ENCODE measurements around the gene BSPH1.
"Not testable (repeated sequence)": the region's sequence is repeated elsewhere in the genome, so short reads cannot be mapped to it uniquely, and the experiment has no call there.

The BSPH1 gene

DNA sequence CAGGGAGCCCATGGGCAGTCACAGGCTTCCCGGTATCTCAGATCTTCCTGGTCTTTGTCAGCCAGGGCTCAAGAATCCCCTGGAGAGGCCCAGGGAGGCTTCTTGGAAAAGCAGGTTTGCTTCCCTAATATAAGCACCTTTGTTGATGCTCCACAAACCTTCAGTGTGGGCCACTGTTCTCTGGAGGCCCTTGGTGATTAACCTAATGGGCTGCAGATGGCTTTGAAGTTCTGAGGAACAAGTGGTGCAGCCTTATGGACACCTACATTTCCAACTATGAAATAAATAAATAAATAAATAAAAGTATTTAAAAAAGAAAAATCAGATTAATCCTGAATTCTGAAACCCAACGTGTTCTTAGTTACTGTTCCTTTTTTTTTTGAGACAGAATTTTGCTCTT, at the start of gene BSPH1:
BSPH1 (minus strand) TSS at position 101 of the 400 bp plus-strand sequence; CDS start at position 12, 89 bp downstream.
- DNase-seq: no peak

- no peak for DNase-seq
Observed at GRCh38 chr19:48036765-48037164, 44.8 kb upstream of the BSPH1 start.

DNA sequence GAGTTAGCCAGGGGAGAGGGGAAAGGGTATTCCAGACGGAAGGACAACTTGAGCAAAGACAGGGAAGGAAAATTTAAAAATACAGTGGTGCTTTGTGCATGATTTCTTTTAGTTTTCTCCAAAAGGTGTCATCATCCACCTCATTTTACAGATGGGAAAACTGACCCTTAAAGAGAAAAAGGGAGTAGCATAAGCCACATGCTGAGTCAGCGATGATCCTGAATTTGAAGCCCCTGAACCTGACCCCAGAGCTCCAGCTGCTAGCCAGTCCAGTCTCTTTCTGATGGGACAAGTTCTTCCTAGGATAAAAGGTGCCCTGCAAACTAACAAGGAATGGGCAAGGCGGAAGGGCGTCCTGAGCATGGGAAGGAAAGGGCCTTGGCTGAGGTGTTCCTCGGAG, 41.6 kb upstream of the BSPH1 start:
- DNase-seq: no peak

DNA sequence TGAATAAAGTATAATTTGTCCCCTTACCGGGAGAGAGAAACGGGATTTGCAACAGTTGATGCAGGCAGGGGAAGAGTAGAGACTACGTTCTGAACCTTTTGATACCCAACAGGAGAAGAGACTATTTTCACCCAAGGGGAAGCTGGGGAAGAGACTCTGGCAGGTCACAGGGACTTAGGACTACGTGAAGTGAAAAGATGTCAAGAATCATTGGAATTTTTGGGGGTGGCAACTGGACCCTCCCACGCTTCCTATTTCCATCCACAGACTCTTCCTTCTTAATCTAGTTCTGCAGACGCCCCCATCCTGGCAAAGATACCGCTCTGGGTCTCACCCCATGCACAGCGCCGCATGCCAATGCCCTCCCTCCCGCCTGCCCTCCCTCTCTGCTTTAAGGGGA, 38.1 kb upstream of the BSPH1 start:
- no peak for DNase-seq

GRCh38 chr19:48029431-48029830, 37.5 kb upstream of the BSPH1 start:
- no peak for DNase-seq

DNA sequence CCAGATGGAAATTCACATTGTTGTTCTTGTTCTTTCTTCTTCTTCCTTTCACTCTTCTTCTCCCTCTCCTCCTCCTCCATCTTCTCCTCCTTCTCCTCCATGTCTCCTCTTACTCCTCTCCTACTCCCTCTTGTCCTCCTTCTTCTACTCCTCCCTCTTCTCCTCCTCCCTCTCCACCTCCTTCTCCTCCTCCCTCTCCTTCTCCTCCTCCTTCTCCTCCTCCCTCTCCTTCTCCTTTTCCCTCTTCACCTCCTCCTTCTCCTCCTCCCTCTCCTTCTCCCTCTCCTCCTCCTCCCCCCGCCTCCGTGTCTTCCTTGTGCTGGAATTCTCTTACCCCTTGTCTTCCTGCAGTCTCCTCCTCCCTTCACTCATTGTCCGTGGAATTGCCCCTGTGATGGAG, 33.5 kb upstream of the BSPH1 start:
- DNase-seq: no peak

GRCh38 chr19:48023518-48023917, 31.5 kb upstream of the BSPH1 start:
- no peak for DNase-seq

DNA sequence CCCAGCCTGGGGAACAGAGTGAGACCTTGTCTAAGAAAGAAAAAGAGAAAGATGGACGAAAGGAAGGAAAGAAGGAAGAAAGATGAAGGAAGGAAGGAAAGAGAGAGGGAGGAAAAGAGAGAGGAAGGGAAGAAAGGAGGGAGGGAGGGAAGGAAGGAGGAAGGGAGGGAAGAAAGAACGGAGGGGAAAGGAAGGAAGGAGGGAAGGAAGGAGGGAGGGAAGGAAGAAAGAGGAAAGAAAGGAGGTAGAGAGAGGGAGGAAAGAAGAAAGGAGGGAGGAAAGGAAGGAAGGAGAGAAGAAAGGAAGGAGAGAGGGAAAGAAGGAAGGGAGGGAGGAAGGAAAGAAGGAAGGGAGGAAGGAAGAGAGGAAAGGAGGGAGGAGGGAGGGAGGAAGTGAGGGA, 31.0 kb upstream of the BSPH1 start:
- no peak for DNase-seq

DNA sequence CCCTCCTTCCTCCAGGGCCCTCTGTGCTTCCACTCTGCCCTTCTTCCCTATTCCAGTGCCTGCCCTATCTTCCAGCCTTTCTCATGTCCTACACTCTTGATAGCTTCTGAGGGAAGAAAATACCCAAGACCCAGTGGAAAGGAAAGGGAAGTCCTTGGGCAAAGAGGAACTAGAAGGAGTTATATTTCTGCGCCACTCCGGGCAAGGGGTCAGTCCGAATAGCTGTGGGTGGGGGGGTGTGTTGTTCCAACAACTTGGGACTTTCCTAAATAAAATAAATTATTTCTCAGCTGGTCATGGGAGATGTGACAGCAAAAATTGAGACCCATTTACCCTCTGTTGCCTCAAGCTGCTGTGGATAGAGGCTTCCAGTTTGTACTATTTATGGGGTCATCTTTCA, 28.7 kb upstream of the BSPH1 start:
- no peak for DNase-seq

DNA sequence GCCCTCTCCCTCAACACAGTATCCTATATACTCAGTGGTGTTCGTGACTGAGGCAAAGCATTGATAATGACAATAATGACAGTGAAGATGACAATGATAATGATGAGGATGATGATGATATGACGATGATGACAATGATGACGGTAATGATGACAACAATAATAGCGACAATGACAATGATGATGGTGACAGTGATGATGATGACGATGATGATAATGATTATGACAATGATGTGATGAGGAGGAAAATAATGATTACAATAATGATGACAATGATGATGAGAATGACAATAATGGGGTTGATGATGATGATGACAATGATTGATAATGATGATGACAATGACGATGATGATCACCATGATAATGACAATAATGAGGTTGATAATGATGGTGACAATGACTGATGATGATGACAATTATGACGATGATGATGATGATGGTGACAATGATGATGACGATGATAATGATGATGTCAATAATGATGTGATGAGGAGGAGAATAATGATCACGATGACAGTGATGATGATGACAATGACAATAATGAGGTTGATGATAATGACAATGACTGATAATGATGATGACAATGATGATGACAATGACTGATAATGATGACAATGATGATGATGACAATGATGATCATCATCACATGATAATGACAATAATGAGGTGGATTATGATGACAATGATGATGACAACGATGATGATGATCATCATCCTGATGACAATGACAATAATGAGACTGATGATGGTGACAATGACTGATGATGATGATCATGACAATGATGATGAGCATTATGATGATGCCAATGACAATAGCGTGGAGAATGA, 19.2 kb upstream of the BSPH1 start:
- DNase-seq: no peak

GRCh38 chr19:48006762-48007161, 14.8 kb upstream of the BSPH1 start:
- DNase-seq: peak; percentile 38

DNA sequence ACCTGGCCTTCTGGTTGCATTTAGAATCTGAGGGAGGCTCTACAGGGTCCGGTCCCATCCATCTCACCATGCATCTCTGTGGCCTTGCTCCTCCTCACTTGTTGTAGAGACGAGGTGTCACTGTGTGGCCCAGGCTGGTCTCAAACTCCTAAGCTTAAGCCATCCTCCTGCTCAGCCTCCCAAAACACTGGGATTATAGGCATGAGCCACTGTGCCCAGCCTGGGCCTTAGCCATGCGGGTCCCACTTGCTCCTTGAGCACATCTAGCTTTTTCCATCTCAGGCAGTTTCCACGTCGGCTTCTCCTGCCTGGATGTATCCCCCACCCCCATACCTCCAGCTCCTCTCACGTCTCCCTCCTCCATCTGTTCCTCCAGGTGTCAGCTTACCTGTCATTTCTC, 12.3 kb upstream of the BSPH1 start:
- no peak for DNase-seq

DNA sequence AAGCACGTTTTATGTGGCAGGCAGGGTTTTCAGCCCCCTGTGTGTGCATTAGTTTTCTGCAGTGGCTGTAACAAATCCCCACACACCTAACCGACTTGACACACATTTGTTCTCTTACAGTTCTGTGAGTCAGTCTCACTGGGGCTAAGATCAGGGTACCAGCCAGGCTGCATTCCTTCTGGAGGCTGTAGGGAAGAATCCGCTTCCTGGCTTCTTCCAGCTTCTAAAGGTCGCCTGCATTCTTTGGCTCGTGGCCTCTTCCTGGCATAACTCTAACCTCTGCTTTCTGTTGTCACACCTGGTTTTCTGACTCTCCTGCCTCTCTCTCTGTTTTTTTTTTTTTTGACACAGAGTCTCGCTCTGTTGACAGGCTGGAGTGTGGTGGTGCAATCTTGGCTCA, 8.9 kb upstream of the BSPH1 start:
- DNase-seq: no peak

DNA sequence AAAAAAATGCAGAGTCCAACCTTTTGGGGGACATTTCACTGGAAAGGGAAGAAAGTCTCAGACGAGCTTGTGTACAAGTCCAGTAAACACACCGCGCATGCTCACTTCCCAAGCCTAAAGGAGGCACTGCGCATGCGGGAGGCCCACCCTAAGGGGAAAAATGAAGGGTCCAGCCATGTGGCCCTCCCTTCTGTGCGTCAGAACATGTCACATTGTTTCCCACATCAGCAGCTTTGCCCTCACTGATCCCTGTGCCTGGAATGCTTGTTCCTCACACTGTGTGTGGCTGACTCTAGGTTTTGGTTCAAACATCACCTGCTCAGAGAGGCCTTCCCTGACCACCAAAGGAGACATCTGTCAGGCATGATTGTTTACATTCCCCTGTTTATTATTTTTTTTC, 6.8 kb upstream of the BSPH1 start:
- DNase-seq: no peak

DNA sequence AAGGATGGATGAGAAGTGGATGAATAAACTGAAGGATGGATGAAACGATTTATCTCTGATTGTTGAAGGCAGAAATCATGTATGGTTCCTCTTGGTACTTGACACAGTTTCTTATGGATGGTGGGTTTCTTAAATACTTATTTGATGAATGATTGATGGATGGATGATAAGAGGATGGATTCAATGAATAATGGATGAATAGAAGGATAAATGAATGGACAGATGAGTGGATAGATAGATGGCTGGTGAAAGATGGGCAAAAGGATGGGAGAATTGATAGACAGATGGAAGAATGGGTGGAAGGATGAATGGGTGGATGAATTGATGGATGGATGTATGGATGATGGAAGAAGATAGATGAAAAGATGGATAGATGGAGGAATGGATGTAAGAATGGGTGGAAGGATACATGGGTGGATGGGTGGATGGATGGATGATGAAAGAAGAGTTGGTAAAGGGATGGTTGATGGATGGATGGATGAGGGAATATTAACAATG, 4.3 kb upstream of the BSPH1 start:
- DNase-seq: no peak

- DNase-seq: no peak
Observed at GRCh38 chr19:47994209-47994802, 2.3 kb upstream of the BSPH1 start, which contains the start of gene ELSPBP1. TSS of gene ELSPBP1 (plus strand) at chr19:47994632. CDS start at chr19:48008668, 14,036 bp downstream.

DNA sequence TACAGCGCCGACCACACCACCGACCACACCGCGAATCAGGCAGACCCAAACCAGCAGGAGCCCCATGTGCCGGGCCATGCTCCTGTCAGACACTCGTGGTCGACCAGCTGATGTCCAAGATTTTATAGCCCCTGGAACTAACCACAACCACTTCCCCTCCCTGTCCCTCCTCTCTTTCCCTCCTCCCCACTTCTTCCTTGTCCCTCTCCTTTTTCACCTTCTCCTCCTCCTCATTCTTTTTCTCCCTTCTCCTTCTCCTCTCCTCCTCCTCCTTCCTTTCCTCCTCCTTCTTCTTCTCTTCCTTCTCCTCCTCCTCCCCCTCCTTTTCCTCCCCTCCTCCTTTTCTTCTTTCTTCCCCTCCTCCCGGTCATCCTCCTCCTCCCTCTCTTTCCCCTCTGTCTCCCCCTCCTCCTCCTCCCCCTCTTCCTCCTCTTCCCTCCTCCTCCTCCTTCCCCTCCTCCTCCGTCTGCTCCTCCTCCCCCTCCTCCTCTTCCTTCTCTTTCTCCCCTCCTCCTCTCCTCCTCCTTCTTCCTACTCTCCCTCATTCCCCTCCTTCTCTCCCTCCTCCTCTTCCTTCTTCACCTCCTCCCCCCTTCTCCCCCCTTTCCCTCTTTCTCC, 670 bp downstream of the BSPH1 start:
- no peak for DNase-seq

DNA sequence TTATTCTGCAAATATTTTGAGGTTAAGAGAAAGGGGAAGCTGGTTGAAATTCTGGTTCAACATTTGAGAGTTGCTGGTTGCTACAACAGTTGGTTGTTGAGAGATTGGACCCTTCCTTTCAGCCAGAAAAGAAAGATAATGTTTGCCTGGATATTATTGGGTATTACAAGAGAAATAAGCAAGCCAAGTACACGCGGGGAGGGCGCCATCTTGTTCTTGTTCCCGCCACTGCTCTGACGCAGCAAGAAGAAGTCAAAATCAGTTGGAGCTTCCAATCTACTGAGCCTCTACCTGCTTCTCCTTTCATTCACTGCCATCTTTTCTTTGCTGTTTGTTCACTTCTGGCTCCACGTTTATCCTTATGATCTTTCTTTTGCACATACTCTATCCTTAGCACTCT, 18.4 kb downstream of the BSPH1 start:
- DNase-seq: no peak

GRCh38 chr19:47955936-47956335, 36.0 kb downstream of the BSPH1 start:
- DNase-seq: not testable (repeated sequence)

GRCh38 chr19:47952132-47952531, 39.8 kb downstream of the BSPH1 start:
- not testable (repeated sequence) for DNase-seq

DNA sequence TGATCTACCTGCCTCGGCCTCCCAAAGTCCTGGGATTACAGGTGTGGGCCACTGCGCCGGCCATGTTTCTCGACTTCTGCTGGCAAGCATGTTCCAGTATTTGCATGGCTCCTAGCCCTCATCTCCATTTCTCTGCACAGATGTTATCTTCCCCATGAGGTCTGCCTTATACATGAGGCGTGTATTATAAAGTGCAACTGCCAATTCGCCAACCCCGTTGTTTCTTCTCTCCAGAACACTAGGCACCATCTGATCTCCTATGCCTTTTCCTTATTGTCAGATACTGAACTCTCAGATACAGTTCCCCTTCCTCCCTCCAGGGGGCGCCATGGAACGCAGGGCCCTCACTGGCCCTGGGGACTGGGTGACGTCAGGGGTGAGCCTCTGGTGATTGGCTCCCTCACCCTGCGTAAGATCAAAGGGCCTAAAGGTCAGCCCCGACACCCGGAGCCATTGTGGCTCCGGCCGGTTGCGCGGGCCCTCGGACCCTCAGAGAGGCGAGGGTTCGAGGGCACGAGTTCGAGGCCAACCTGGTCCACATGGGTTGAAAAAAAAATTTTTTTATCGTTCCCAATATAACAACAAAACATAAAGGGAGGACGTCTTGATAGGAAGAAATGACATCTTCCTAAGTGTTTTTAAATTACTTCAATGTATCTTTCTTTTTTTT, 42.0 kb downstream of the BSPH1 start:
- DNase-seq: not testable (repeated sequence)

DNA sequence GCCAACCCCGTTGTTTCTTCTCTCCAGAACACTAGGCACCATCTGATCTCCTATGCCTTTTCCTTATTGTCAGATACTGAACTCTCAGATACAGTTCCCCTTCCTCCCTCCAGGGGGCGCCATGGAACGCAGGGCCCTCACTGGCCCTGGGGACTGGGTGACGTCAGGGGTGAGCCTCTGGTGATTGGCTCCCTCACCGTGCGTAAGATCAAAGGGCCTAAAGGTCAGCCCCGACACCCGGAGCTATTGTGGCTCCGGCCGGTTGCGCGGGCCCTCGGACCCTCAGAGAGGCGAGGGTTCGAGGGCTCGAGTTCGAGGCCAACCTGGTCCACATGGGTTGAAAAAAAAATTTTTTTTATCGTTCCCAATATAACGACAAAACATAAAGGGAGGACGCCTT, 63.4 kb downstream of the BSPH1 start:
- not testable (repeated sequence) for DNase-seq

DNA sequence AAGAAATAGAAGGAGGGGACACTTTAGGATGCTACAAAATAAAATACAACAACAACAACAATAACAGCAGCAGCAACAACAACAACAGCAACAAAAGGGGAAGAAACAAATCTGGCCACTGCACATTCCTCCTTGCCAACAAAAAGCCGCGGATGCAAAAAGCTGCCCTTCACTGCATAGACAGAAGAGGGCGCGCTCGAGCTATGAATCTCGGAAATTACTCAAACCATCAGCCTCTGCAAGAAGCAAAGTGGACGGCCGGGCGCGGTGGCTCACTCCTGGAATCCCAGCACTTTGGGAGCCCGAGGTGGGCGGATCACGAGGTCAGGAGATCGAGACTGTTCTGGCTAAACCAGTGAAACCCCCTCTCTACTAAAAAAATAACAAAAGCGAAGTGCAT, 71.9 kb downstream of the BSPH1 start:
- DNase-seq: not testable (repeated sequence)

All from DMS53 (cell line).